Measurements from ENCODE around the gene SCGB1C2.
"Not testable (repeated sequence)": the region's sequence is repeated elsewhere in the genome, so short reads cannot be mapped to it uniquely, and the experiment has no call there.

Gene SCGB1C2

GRCh38 chr17:137166-137807 lies at the start of gene SCGB1C2:
TSS of gene SCGB1C2 (plus strand) at chr17:137569. CDS start at chr17:137591, 22 bp downstream.
- DNase-seq, result not testable (repeated sequence)

- not testable (repeated sequence) for DNase-seq
Measured at GRCh38 chr17:113111-113510, 24.3 kb upstream of the SCGB1C2 start.

GRCh38 chr17:118339-118917 lies 18.9 kb upstream of the SCGB1C2 start:
- not testable (repeated sequence) for DNase-seq

- not testable (repeated sequence) for DNase-seq
Measured at GRCh38 chr17:133932-134331, 3.4 kb upstream of the SCGB1C2 start.

GRCh38 chr17:134332-134785 lies 3.0 kb upstream of the SCGB1C2 start:
- DNase-seq, result not testable (repeated sequence)

- DNase-seq, result not testable (repeated sequence)
Measured at GRCh38 chr17:135022-135421, 2.3 kb upstream of the SCGB1C2 start.

GRCh38 chr17:135895-136294 lies 1.5 kb upstream of the SCGB1C2 start:
- not testable (repeated sequence) for DNase-seq

GRCh38 chr17:136531-136930 lies 838 bp upstream of the SCGB1C2 start:
- not testable (repeated sequence) for DNase-seq

GRCh38 chr17:139401-140205 lies 2.2 kb downstream of the SCGB1C2 start:
- not testable (repeated sequence) for DNase-seq

- DNase-seq, result no peak
Measured at GRCh38 chr17:142102-142661, 4.8 kb downstream of the SCGB1C2 start.

- DNase-seq, result no peak
Measured at GRCh38 chr17:142876-143784, 5.8 kb downstream of the SCGB1C2 start.

GRCh38 chr17:143785-144281 lies 6.5 kb downstream of the SCGB1C2 start:
- no peak for DNase-seq

GRCh38 chr17:144936-145670 lies 7.7 kb downstream of the SCGB1C2 start:
- no peak for DNase-seq

- DNase-seq, result no peak
Measured at GRCh38 chr17:145671-146541, 8.5 kb downstream of the SCGB1C2 start.

- no peak for DNase-seq
Measured at GRCh38 chr17:146546-146945, 9.2 kb downstream of the SCGB1C2 start.

- DNase-seq, result no peak
Measured at GRCh38 chr17:146983-147761, 9.8 kb downstream of the SCGB1C2 start.

- DNase-seq, result no peak
Measured at GRCh38 chr17:147796-148740, 10.7 kb downstream of the SCGB1C2 start.

- DNase-seq, result no peak
Measured at GRCh38 chr17:148757-149156, 11.4 kb downstream of the SCGB1C2 start.
